HCT116 (cell line): ENCODE results near the gene NUDT14. TPM values are rescaled to one million over a fixed set of nuclear protein-coding genes. Genes with fewer than 3 reads are reported as not detected.

ENCODE experiments used
- ATAC-seq: fragments of 200-7000 bp; cut with Tn5 transposase; 2 replicates; pipeline ENCODE4 v1.9.1; 2020; ENCODE audit warnings: mild to moderate bottlenecking, moderate library complexity
- BruUV-seq: library from RNA; stranded (reverse); fragments of 400-500 nt; replicated peaks from 2 replicates; lab custom pipeline; 2021; lab: Mats Ljungman, UMichigan
- CTCF ChIA-PET: fragments of 300-600 bp; sonication (Branson Sonifier 250); formaldehyde crosslinking; loops from one replicate; lab custom pipeline; 2021; ENCODE audit warnings: antibody characterized with exemption; lab: Charles Lee
- POLR2A ChIA-PET: fragments of 300-600, 350-600 bp; sonication (Branson Sonifier 250); formaldehyde crosslinking; loops from one replicate; lab custom pipeline; 2021; ENCODE audit warnings: antibody characterized with exemption; lab: Charles Lee
- RAD21 ChIA-PET, 2 experiments: fragments of 300-600 bp; sonication (Branson Sonifier 250); formaldehyde crosslinking; loops; one replicate each; lab custom pipeline; 2023; ENCODE audit warnings: low total read pairs in 2 of 2; ENCODE audit not compliant: uncharacterized antibody in 2 of 2, unreplicated experiment in 2 of 2, low non-redundant PET in 1 of 2; lab: Charles Lee
- DNase-seq: peaks from one replicate; pipeline ENCODE4 v3.0.0-alpha.2; 2010; ENCODE audit warnings: low read depth, low spot score
- H2AFZ ChIP-seq: fragments of 200-600 bp; shearing (Covaris generic), sonication (generic); 2 replicates; pipeline ENCODE4 v1.6.1; 2017; ENCODE audit warnings: low read depth, mixed run types, mixed read lengths, antibody characterized with exemption, low read length; ENCODE audit not compliant: poor library complexity, severe bottlenecking
- H3K27ac ChIP-seq: 2 replicates; pipeline ENCODE4 v1.5.1; 2012; ENCODE audit warnings: low read depth, low read length
- H3K27me3 ChIP-seq: fragments of 200-600 bp; sonication (generic); 2 replicates; pipeline ENCODE4 v1.6.1; 2016; ENCODE audit warnings: mixed run types, low read length, mixed read lengths; ENCODE audit not compliant: insufficient read depth
- H3K36me3 ChIP-seq, 2 experiments: fragments of 200-500 bp in 1 of 2; fragments of 200-600 bp in 1 of 2; sonication (Bioruptor generic) in 1 of 2; sonication (generic) in 1 of 2; 2 replicates each; pipeline versions ENCODE4 v1.5.1 to v1.6.1; 2014 to 2016; ENCODE audit warnings: low read length in 2 of 2, inconsistent platforms in 1 of 2, mixed read lengths in 1 of 2, mixed run types in 1 of 2; ENCODE audit not compliant: insufficient read depth in 2 of 2, control insufficient read depth in 1 of 2
- H3K4me1 ChIP-seq, 2 experiments: fragments of 200-600 bp in 1 of 2; sonication (generic) in 1 of 2; 2 replicates each; pipeline versions ENCODE4 v1.5.1 to v1.6.1; 2012 to 2017; ENCODE audit warnings: low read length in 2 of 2, inconsistent platforms in 1 of 2, mild to moderate bottlenecking in 1 of 2, mixed read lengths in 1 of 2, mixed run types in 1 of 2, moderate library complexity in 1 of 2; ENCODE audit not compliant: insufficient read depth in 2 of 2, control insufficient read depth in 1 of 2
- H3K4me2 ChIP-seq: fragments of 200-600 bp; sonication (generic); 2 replicates; pipeline ENCODE4 v1.6.1; 2017; ENCODE audit warnings: mixed run types, low read length, mixed read lengths
- H3K4me3 ChIP-seq, 2 experiments: fragments of 200-600 bp in 1 of 2; sonication (generic) in 1 of 2; replicated peaks in 1 of 2; 2 replicates each; pipeline ENCODE4 v1.5.1; 2011 to 2016; ENCODE audit warnings: low read length in 2 of 2, control low read depth in 1 of 2, low read depth in 1 of 2, mild to moderate bottlenecking in 1 of 2, mixed read lengths in 1 of 2, mixed run types in 1 of 2
- H3K79me2 ChIP-seq: fragments of 200-600 bp; sonication (generic); 2 replicates; pipeline ENCODE4 v1.6.1; 2017; ENCODE audit warnings: mild to moderate bottlenecking, mixed run types, low read length, moderate library complexity, mixed read lengths; ENCODE audit not compliant: insufficient read depth
- H3K9ac ChIP-seq: fragments of 200-600 bp; sonication (generic); 2 replicates; pipeline ENCODE4 v1.6.1; 2016; ENCODE audit warnings: low read length, mixed read lengths
- H3K9me2 ChIP-seq: fragments of 200-600 bp; sonication (generic), shearing (Covaris generic); 2 replicates; pipeline ENCODE4 v1.6.1; 2017; ENCODE audit warnings: mixed run types, mild to moderate bottlenecking, moderate library complexity; ENCODE audit not compliant: insufficient read depth
- H3K9me3 ChIP-seq, 2 experiments: fragments of 200-500 bp in 1 of 2; fragments of 200-600 bp in 1 of 2; sonication (Bioruptor generic) in 1 of 2; sonication (generic) in 1 of 2; 2 replicates each; pipeline ENCODE4 v1.6.1; 2014 to 2017; ENCODE audit warnings: low read length in 2 of 2, mixed read lengths in 2 of 2, inconsistent platforms in 1 of 2, low read depth in 1 of 2, mild to moderate bottlenecking in 1 of 2, mixed run types in 1 of 2, moderate library complexity in 1 of 2; ENCODE audit not compliant: control insufficient read depth in 1 of 2, insufficient read depth in 1 of 2
- H4K20me1 ChIP-seq: fragments of 200-600 bp; sonication (generic), shearing (Covaris generic); 2 replicates; pipeline ENCODE4 v1.6.1; 2017; ENCODE audit warnings: mixed run types, mild to moderate bottlenecking, moderate library complexity; ENCODE audit not compliant: insufficient read depth
- EGR1 ChIP-seq: IDR thresholded peaks from 2 replicates; pipeline ENCODE4 v1.6.1; 2012; ENCODE audit warnings: low read depth
- EZH2 ChIP-seq: fragments of 200-600 bp; sonication (generic); IDR thresholded peaks from 2 replicates; pipeline ENCODE4 v1.6.1; 2017; ENCODE audit warnings: antibody characterized with exemption, mixed run types
- EZH2phosphoT487 ChIP-seq: fragments of 200-600 bp; IDR thresholded peaks from 2 replicates; pipeline ENCODE4 v1.6.1; 2018; ENCODE audit warnings: antibody characterized with exemption, borderline replicate concordance
- FOSL1 ChIP-seq: IDR thresholded peaks from 2 replicates; pipeline ENCODE4 v1.6.1; 2012; ENCODE audit warnings: low read depth
- MAX ChIP-seq: IDR thresholded peaks from 2 replicates; pipeline ENCODE4 v1.6.1; 2012
- REST ChIP-seq: IDR thresholded peaks from 2 replicates; pipeline ENCODE4 v1.6.1; 2012; ENCODE audit warnings: low read depth
- TCF7L2 ChIP-seq: IDR thresholded peaks from 2 replicates; pipeline ENCODE4 v1.7.0; 2011; ENCODE audit warnings: borderline replicate concordance, inconsistent platforms; ENCODE audit not compliant: insufficient read depth, insufficient read length; ENCODE audit errors: extremely low read depth
- ZBTB33 ChIP-seq: IDR thresholded peaks from 2 replicates; pipeline ENCODE4 v1.6.1; 2011; ENCODE audit warnings: mild to moderate bottlenecking, low read length, moderate library complexity; ENCODE audit not compliant: insufficient replicate concordance; ENCODE audit errors: extremely low read depth
- ZFX ChIP-seq: fragments of 450-650 bp; IDR thresholded peaks from 2 replicates; pipeline ENCODE4 v1.6.1; 2017
- ZNF274 ChIP-seq: fragments of 200-500 bp; sonication (Bioruptor generic); IDR thresholded peaks from 2 replicates; pipeline ENCODE4 v1.6.1; 2014; ENCODE audit warnings: mild to moderate bottlenecking, low read depth, low read length, inconsistent platforms
- intact Hi-C: fragments of 100-400 bp; cut with micrococcal nuclease; formaldehyde crosslinking; loops from 2 replicates; pipeline ENCODE4 v1.10.0; 2022
- total RNA-seq: library from RNA; stranded (reverse); gene quantifications from one replicate; pipeline ENCODE4 v1.2.1, GENCODE V29; 2021; ENCODE audit not compliant: unreplicated experiment

The NUDT14 gene
- total RNA-seq, 1 experiment from 2014 or later: 56.1 TPM

DNA sequence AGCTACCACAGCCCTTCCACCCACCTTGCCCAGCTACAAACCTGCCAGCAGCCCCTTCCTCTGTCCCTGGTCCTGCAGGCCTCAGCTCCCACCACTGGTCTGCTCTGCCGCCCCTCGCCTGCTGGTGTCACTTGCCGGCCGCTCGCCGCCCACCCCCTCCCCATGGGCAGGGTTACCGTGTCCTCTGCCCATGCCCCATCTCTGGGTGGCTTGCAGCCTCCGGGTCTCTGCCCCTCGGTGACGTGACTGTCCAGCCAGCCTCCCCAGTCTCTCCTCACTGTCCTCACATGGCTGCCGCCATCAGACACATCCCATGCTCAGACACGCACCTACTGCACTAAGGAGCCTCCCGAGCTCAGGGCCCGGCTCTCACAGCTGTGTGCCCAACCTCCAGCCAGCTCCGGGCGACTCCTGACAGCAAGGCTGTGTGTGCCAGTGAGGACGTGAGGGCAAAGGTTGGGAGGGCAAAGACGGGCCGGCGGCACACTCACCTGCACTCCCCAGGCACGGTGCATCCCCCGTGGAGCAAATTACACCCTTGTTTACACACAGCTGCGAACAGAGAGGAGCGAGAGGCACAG is 26.0 kb downstream of the NUDT14 start:
- H4K20me1 ChIP-seq: no peaks in the 10 kb centered on the region
- BruUV-seq: no TSS peak
- H2AFZ ChIP-seq: no peak overlapping the region
- peaks cover 2 to 9% of the 10 kb centered on the region in 2 experiments; a peak in 2 of 4 replicates for H3K36me3 ChIP-seq
- DNase-seq (no peak), ATAC-seq (no peak)
- H3K79me2 ChIP-seq: peaks cover 22% of the 10 kb centered on the region; the same call in 1 of the 2 replicates
- RAD21 ChIA-PET: interaction anchor here in 1 of 2 experiments (0.7 kb wide), 1 partner anchor 179 kb away, joined by 4 read pairs; no protein-coding TSS in a partner anchor
- intact Hi-C loops: no loop called here
- no peaks in the 10 kb centered on the region for H3K9me3 ChIP-seq
- no peak overlapping the region for H3K27ac ChIP-seq
- H3K27me3 ChIP-seq: no peaks in the 10 kb centered on the region
- no peak overlapping the region for H3K4me2 ChIP-seq
- H3K9me2 ChIP-seq: no peaks in the 10 kb centered on the region
- no peak overlapping the region for H3K4me3 ChIP-seq
- no peaks in the 10 kb centered on the region for H3K4me1 ChIP-seq
- CTCF ChIA-PET: no interaction called here
- POLR2A ChIA-PET: no interaction called here
- H3K9ac ChIP-seq: no peak overlapping the region
- no peak for TF ChIP-seq FOSL1
- no peak for TF ChIP-seq REST
- TF ChIP-seq MAX: no peak
- no peak for TF ChIP-seq EZH2phosphoT487
- TF ChIP-seq ZBTB33: no peak
- no peak for TF ChIP-seq TCF7L2
- TF ChIP-seq EGR1: no peak
- no peak for TF ChIP-seq ZFX
- no peak for TF ChIP-seq ZNF274
- TF ChIP-seq EZH2: no peak
- TF ChIP-seq, all 23 proteins: peak for 0
